ENCODE data around the gene ETV5. TPM values are rescaled to one million over a fixed set of nuclear protein-coding genes. Genes with fewer than 3 reads are reported as not detected.

Gene ETV5
- total RNA-seq, 1 experiment from 2014 or later = 16.2 TPM

DNA sequence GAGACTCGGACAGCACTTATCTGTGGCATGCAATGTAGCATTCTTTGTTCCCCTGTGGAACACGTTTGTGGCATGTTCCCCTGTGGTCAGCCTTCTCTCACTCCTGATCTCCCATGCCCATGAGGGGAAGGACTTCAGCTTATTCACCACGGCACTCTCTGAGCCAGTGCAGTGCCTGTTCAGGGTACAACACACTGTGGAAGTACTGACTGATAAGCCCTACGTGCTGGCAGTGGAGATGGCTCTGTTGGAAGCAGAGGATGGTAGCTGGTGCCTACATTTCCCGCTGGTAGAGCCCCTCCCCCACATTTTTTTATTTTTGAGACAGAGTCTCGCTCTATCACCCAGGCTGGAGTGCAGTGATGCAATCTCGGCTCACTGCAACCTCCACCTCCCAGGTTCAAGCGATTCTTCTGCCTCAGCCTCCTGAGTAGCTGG is 43.5 kb upstream of the ETV5 start:
- Histone ChIP-seq H3K36me3 (ENCODE audit: control insufficient read depth, insufficient read depth, low read length) (no peaks in the 10 kb centered on the region), H3K27me3 (replicated peaks; ENCODE audit: control insufficient read depth, insufficient read depth, low read length) (no peaks in the 10 kb centered on the region), H3K4me1 (no peaks in the 10 kb centered on the region), H3K4me3 (ENCODE audit: low read depth, low read length) (no peak overlapping the region), H3K9me3 (no peaks in the 10 kb centered on the region)
- TF ChIP-seq, protein P1, sequence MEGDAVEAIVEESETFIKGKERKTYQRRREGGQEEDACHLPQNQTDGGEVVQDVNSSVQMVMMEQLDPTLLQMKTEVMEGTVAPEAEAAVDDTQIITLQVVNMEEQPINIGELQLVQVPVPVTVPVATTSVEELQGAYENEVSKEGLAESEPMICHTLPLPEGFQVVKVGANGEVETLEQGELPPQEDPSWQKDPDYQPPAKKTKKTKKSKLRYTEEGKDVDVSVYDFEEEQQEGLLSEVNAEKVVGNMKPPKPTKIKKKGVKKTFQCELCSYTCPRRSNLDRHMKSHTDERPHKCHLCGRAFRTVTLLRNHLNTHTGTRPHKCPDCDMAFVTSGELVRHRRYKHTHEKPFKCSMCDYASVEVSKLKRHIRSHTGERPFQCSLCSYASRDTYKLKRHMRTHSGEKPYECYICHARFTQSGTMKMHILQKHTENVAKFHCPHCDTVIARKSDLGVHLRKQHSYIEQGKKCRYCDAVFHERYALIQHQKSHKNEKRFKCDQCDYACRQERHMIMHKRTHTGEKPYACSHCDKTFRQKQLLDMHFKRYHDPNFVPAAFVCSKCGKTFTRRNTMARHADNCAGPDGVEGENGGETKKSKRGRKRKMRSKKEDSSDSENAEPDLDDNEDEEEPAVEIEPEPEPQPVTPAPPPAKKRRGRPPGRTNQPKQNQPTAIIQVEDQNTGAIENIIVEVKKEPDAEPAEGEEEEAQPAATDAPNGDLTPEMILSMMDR (IDR thresholded peaks at IDR 0.05; ENCODE audit: insufficient read depth in 1 of 2, low read depth in 1 of 2, low read length in 1 of 2, severe bottlenecking in 1 of 2, unreplicated experiment in 1 of 2) = no peak
- H3K27ac Mint-ChIP-seq (ENCODE audit: unreplicated experiment) = no peak overlapping the region
- H3K36me3 Mint-ChIP-seq (ENCODE audit: insufficient read depth, unreplicated experiment) = no peaks in the 10 kb centered on the region
- intact Hi-C loops (cut with micrococcal nuclease; ENCODE audit: unreplicated experiment) = no loop called here
- no peak for DNase-seq
- ChIA-PET POLR2A (no interaction called here), CTCF (no interaction called here)
- H3K27me3 Mint-ChIP-seq (ENCODE audit: insufficient read depth, unreplicated experiment) = no peaks in the 10 kb centered on the region
- H3K4me3 Mint-ChIP-seq (ENCODE audit: unreplicated experiment) = no peak overlapping the region
- H3K9me3 Mint-ChIP-seq (ENCODE audit: unreplicated experiment) = no peaks in the 10 kb centered on the region
- H3K4me1 Mint-ChIP-seq (ENCODE audit: low read depth, unreplicated experiment) = no peaks in the 10 kb centered on the region
- no TSS peak for BruUV-seq (replicated peaks)

DNA sequence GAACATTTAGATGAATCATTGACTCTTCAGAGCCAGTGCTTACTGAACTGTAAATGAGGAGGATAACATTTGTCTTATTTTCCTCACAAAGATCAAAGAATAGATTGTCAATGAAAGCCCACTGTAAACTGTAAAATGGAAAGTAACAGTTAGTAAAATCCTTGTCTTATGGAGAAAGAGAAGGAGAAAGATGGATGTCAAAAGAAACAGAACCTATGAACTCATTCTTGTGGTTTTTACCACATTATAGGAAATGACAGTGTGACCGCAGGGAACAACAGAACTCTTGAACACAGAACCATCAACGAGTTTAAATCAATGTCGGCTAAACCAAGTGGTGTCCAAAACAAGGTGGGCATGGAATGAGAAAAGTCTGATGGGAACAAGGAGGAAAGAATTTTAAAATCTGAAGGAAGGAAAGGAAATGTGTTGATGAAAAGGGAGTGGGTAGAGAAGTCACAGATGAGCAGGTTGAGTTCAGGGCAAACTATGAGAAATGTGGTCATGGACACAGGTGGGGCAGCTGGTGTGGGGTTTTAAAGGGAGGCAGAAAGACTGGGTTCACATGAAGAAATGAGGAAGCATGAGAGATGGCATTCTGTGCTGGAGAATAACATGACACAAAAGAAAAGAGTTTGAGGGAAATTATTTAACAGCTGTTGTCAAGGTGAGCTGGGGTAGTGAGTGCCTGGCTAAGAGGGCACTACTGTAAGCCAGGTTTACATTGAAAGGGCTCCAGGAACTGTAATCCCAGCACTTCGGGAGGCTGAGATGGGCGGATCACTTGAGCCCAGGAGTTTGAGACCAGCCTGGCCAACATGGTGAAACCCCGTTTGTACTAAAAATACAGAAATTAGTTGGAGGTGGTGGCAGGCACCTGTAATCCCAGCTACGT is 42.4 kb upstream of the ETV5 start:
- intact Hi-C loops (cut with micrococcal nuclease; ENCODE audit: unreplicated experiment) = no loop called here
- no peaks in the 10 kb centered on the region for H3K36me3 ChIP-seq (ENCODE audit: control insufficient read depth, insufficient read depth, low read length)
- no TSS peak for BruUV-seq (replicated peaks)
- CTCF ChIA-PET = no interaction called here
- POLR2A ChIA-PET = no interaction called here
- H3K27me3 ChIP-seq (replicated peaks; ENCODE audit: control insufficient read depth, insufficient read depth, low read length) = no peaks in the 10 kb centered on the region
- no peak for DNase-seq
- H3K9me3 ChIP-seq = no peaks in the 10 kb centered on the region
- no peaks in the 10 kb centered on the region for H3K36me3 Mint-ChIP-seq (ENCODE audit: insufficient read depth, unreplicated experiment)
- no peaks in the 10 kb centered on the region for H3K4me1 ChIP-seq
- H3K4me3 ChIP-seq (ENCODE audit: low read depth, low read length) = no peak overlapping the region
- TF ChIP-seq, protein P1 (IDR thresholded peaks at IDR 0.05; ENCODE audit: insufficient read depth in 1 of 2, low read depth in 1 of 2, low read length in 1 of 2, severe bottlenecking in 1 of 2, unreplicated experiment in 1 of 2) = no peak
- H3K27me3 Mint-ChIP-seq (ENCODE audit: insufficient read depth, unreplicated experiment) = no peaks in the 10 kb centered on the region
- H3K9me3 Mint-ChIP-seq (ENCODE audit: unreplicated experiment) = no peaks in the 10 kb centered on the region
- H3K4me1 Mint-ChIP-seq (ENCODE audit: low read depth, unreplicated experiment) = no peaks in the 10 kb centered on the region
- no peak overlapping the region for H3K27ac Mint-ChIP-seq (ENCODE audit: unreplicated experiment)
- H3K4me3 Mint-ChIP-seq (ENCODE audit: unreplicated experiment) = no peak overlapping the region

GRCh38 chr3:186150041-186150830 is 41.3 kb upstream of the ETV5 start:
- Histone ChIP-seq H3K27me3 (replicated peaks; ENCODE audit: control insufficient read depth, insufficient read depth, low read length) (no peaks in the 10 kb centered on the region), H3K4me3 (ENCODE audit: low read depth, low read length) (no peak overlapping the region), H3K4me1 (no peaks in the 10 kb centered on the region), H3K9me3 (no peaks in the 10 kb centered on the region), H3K36me3 (ENCODE audit: control insufficient read depth, insufficient read depth, low read length) (no peaks in the 10 kb centered on the region)
- no peak for DNase-seq
- H3K27ac Mint-ChIP-seq (ENCODE audit: unreplicated experiment) = no peak overlapping the region
- no peaks in the 10 kb centered on the region for H3K27me3 Mint-ChIP-seq (ENCODE audit: insufficient read depth, unreplicated experiment)
- POLR2A ChIA-PET = no interaction called here
- H3K9me3 Mint-ChIP-seq (ENCODE audit: unreplicated experiment) = no peaks in the 10 kb centered on the region
- no peaks in the 10 kb centered on the region for H3K36me3 Mint-ChIP-seq (ENCODE audit: insufficient read depth, unreplicated experiment)
- CTCF ChIA-PET = no interaction called here
- BruUV-seq (replicated peaks) = no TSS peak
- TF ChIP-seq, protein P1 (IDR thresholded peaks at IDR 0.05; ENCODE audit: insufficient read depth in 1 of 2, low read depth in 1 of 2, low read length in 1 of 2, severe bottlenecking in 1 of 2, unreplicated experiment in 1 of 2) = no peak
- H3K4me3 Mint-ChIP-seq (ENCODE audit: unreplicated experiment) = no peak overlapping the region
- no peaks in the 10 kb centered on the region for H3K4me1 Mint-ChIP-seq (ENCODE audit: low read depth, unreplicated experiment)
- intact Hi-C loops (cut with micrococcal nuclease; ENCODE audit: unreplicated experiment) = no loop called here

Measured in Caco-2 (cell line).